Thyroid gland (tissue), 4 donors: ENCODE results near the gene MAD1L1.

Experiments used
- POLR2A ChIP-seq, 2 donors: fragments of 450-650 bp; IDR thresholded peaks; one replicate each; pipeline ENCODE4 v1.6.1; 2017; ENCODE audit warnings: antibody characterized with exemption in 2 of 2, mild to moderate bottlenecking in 2 of 2, moderate library complexity in 1 of 2
- TF ChIP-seq, protein P1 (sequence below), 6 experiments: fragments of 200-600 bp in 3 of 6; fragments of 450-650 bp in 3 of 6; sonication (generic) in 3 of 6; IDR thresholded peaks; one replicate each; pipeline ENCODE4 v1.5.1; 2016 to 2019; ENCODE audit warnings: antibody characterized with exemption in 6 of 6, mild to moderate bottlenecking in 2 of 6, inconsistent platforms in 1 of 6, moderate library complexity in 1 of 6

DNA sequence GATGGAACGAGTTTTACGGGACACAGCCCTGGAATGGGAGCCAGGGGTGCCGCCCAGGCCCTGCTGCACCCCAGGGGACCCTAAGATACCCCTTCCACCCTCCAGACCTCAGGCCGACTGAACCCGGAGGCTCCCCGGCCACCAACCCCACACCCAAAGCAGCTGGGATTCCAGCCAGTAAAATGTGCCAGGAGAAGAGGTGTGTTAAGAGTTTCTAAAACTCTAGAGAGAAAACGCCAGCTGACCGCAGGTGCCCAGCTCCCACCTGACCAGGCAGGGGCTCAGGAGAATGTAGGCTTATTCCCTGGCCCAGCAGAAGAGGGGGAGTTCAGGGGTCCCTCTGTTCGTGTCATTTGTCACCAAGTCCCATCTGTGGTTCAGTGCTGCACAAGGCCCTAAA is 26.7 kb upstream of the MAD1L1 start:
- TF ChIP-seq, protein P1, sequence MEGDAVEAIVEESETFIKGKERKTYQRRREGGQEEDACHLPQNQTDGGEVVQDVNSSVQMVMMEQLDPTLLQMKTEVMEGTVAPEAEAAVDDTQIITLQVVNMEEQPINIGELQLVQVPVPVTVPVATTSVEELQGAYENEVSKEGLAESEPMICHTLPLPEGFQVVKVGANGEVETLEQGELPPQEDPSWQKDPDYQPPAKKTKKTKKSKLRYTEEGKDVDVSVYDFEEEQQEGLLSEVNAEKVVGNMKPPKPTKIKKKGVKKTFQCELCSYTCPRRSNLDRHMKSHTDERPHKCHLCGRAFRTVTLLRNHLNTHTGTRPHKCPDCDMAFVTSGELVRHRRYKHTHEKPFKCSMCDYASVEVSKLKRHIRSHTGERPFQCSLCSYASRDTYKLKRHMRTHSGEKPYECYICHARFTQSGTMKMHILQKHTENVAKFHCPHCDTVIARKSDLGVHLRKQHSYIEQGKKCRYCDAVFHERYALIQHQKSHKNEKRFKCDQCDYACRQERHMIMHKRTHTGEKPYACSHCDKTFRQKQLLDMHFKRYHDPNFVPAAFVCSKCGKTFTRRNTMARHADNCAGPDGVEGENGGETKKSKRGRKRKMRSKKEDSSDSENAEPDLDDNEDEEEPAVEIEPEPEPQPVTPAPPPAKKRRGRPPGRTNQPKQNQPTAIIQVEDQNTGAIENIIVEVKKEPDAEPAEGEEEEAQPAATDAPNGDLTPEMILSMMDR (IDR thresholded peaks at IDR 0.05) = no peak
- no peak for TF ChIP-seq POLR2A (IDR thresholded peaks at IDR 0.05)
